Limb (tissue), 2 donors: ENCODE measurements around the gene CNDP2.
"Not testable (repeated sequence)": the region's sequence is repeated elsewhere in the genome, so short reads cannot be mapped to it uniquely, and the experiment has no call there.

Experiments used
- DNase-seq, 2 donors: peaks; one replicate each; pipeline ENCODE4 v3.0.0-alpha.2; 2016; ENCODE audit errors: extremely low spot score in 2 of 2

Gene CNDP2

DNA sequence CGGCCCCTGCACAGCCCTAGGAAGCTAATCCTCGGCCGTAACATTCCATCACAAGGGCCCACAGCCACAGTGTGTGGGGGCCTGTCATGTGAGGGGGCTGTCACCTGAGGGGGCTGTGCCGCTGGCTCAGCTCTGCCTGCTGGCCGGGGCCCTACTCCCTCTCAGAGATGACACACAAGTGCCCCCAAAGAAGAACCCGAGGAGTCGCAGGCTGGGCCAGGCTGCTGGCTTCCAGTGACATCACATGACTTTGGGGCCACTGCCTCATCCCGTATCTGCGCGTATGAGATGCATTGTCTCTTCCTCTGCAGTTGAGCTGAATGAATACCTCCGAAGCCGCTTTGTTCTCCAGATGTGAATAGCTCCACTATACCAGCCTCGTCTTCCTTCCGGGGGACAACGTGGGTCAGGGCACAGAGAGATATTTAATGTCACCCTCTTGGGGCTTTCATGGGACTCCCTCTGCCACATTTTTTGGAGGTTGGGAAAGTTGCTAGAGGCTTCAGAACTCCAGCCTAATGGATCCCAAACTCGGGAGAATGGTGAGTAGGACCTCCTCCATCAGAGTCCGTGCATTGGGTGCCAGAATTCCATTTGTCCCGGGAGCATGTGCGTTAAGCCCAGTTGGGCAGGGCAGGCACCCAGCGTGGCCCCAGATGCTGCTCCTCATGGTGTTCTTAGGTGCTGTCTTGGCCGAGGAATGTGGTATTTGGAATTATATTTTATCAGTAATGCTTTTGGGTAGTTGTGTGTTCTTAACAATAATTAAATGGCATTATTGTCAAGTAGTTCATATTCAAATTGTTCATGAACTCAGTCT lies 38.2 kb downstream of the CNDP2 start, which contains the start of gene CNDP1:
Gene CNDP1 (plus strand): TSS at position 351 of the 820 bp plus-strand sequence. CDS start 168 bp downstream, at position 519.
- no peak for DNase-seq

GRCh38 chr18:74534981-74535649 lies 39.0 kb downstream of the CNDP2 start:
- DNase-seq, result no peak

GRCh38 chr18:74539289-74539688 lies 43.1 kb downstream of the CNDP2 start:
- DNase-seq, result no peak

DNA sequence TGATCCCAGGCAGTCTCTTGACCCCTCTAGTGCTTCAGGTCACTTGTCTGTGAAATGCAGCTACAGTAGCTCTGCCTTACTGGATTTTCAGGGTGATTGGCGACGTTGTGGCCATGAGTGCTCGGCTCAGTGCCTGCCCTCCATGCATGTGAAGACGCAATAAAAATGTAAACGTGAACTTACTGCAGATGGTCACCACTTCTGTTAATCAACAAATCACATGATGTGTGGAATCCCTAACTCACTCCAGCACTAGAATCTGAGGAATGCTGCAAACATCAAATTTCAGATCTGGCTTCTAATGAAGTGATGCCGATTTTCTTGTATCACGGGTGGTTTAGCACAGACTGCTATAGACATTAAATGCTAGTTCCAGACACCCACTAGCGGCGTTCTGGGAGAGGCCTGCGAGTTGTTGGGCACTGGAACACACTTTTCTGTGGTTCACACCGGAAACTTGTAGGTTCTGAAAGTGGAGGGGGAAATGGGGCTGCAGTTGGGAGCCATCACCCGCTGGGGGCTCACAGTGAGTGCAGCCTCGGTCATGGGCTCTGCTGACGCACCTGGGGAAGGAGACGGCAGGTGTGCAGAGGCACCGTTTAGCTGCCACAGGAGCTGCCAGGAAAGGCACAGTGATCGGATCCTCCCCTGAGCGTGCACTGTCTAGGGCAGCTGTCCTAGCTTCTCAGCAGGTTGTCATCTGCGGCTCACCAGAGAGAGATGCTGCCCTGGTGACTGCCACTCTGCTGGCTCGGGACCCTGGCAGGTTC lies 44.7 kb downstream of the CNDP2 start:
- DNase-seq, result no peak

DNA sequence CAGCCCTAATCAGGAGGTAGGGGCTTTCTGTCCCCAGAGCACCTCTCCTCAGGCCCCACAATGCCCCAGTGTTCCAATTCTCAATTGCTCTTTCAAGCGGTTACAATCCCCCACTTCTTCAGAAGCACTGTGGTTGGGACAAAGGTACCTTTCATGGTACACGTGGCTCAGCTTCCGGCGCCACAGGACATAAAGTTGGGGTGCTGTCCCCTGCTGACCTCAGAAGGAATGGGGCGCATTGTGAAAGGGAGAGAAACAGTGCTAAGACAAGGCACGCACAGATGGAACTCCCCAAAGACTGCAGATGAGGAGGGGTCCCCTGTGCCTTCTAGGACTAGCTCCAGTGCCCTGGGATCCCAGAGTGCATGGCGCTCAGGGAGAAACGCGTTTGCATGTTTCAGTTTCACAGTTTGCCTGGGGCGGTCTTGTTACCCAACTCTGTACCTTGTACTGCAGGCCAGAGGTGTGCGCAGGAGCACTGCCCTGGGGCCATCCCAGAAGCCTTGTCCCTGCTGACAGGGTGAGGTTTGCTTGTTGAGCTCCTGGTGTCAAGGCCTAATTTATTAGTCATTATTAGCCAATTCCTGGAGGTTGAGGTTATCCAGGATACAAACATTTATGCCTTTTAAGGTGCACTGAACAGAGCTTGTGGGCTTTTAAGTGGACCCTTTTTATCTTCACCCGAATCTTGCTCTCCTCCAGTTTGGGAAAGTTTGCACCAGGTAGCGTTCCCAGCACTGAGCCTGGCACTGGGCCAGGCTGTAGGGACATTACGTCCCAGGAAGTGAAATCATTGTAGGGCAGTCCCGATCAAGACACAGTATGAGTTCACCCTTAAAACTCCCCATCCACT lies 45.8 kb downstream of the CNDP2 start:
- DNase-seq, result no peak

- DNase-seq, result no peak
These were observed 48.7 kb downstream of the CNDP2 start for GRCh38 chr18:74544898-74545297.

DNA sequence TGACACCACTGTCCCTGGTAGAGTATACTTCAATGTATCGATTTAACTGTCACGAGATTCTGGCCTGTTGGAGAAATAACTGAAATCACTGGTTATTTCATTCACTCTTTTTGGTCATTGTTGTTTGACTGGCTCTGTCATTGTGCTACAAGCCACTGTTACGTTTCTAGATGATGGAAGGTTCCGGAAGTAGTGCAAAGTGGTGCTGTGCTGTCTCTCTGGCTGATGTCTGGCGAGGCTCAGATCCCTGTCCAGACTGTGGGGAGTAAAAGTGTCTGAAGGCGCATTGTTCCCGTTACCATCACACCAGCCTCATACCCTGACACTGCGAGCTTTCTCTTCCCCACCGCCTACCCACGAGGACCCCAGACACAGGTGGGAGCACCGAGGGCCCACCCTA lies 49.8 kb downstream of the CNDP2 start:
- no peak for DNase-seq

GRCh38 chr18:74546751-74547530 lies 50.8 kb downstream of the CNDP2 start:
- DNase-seq, result no peak

DNA sequence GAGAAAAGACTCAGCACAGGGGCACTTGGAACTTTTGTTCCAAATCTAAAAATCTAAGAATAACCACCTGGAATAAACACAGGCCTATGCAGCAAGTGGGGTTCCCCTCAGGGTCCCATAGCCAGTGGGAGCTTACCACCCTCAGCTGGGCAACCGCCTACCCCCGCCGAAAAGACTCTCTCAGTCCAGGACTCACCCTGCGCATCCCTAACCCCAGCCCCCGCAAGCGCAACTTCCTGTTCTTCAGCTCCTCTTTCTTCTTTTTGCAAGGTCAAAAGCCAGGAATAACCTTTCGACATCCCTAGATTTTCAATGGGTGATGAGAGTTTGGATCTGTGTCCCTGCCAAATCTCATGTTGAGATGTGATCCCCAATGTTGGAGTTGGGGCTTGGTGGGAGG lies 51.7 kb downstream of the CNDP2 start:
- no peak for DNase-seq

DNA sequence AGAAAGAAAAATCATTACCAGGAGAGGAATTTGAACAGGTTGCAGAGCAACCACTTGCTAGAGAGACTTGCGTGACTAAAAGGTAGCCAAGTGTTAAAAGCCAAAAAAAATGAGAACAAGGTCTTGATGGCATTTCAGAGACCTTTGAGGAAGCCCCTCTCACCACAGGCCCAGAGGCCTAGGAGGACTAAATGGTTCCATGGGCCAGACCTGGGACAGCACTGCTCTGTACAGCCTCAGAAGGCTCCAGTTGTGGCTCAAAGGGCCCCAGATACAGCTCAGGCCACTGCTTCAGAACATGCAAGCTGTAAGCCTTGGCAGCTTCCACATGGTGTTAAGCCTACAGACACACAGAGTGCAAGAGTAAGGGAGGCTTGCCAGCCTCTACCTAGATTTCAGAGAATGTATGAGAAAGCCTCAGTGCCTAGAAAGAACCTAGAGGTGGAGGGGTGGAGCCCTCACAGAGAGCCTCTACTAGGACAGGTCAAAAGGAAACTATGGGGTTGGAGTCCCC lies 53.5 kb downstream of the CNDP2 start:
- no peak for DNase-seq

GRCh38 chr18:74550886-74551285 lies 54.7 kb downstream of the CNDP2 start:
- DNase-seq, result no peak

DNA sequence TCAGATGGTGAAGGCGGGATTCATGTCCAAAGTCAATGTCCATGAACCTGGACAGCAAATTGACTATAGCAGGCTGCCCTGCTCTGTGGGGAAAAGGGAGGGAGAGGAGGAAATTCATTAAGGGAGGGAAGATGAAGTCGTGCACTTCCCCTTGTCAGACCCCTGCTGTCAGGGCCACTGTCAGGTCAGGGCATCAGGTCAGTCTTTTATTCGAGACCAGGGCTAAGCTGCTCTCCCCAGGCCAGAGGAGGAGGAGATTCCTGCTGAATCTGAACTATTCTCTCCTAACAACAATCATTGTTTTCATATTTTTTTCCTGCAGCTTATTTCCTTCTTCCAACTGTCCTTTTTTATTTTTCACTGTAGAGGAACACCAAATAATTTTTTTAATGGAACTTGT lies 55.3 kb downstream of the CNDP2 start:
- no peak for DNase-seq

DNA sequence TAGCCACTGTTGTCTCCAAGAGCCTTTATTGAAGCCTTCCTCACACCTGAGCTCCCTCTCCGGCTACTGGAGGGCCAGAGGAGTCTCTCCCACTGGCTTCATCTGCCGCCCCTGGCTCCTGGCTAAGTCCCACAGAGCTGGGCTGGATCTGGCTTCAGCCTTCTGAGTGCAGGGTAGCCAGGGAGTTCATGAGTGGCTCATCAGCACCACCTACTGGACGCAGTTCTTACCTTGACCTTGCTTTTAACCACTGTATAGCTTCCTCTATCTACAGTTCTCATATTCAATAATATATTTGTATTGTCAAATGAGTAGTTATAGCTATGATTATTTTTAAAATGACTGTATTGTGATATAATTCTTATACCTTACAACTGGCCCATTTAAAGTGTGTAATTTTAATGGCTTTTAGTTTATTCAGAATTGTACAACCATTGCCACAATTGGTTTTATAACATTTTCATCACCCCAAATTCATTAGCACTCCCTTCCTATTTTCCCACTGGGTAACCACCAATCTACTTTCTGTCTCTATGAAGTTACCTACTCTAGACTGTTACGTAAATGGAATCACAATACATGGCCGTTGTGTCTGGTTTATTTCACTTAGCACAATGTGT lies 55.9 kb downstream of the CNDP2 start:
- DNase-seq, result peak; percentile 85 to 88

- no peak for DNase-seq
These were observed 60.0 kb downstream of the CNDP2 start for GRCh38 chr18:74556126-74556525.

GRCh38 chr18:74558096-74558495 lies 61.9 kb downstream of the CNDP2 start:
- DNase-seq, result no peak

DNA sequence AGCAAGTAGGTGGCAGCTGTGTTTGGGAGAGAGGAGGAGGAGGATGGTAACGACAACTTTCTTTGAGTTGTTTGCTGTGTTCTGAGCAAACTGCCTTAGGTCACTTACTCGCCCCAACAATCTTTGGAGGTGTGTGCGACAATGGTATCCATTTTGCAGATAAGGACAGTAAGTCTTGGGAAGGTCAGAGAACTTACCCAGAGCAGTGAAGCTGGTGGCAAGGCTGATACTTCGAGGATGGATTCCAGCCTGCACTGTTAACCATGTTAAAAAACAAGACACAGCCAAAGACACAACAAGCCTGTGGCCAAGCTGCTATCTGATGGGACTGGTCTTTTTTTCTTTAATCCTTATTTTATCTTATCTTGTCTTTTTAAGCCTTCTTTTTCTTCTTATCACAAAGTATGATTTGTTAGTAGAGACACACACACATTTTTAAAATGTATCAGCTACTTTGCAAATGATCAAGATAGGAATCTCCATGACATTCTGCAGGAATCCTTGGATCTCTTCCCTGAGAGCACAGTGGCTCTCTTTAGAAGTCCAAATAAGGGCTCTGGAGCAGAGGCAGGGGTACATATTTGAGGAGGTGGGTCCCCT lies 66.1 kb downstream of the CNDP2 start:
- DNase-seq, result no peak

GRCh38 chr18:74562775-74563174 lies 66.6 kb downstream of the CNDP2 start:
- no peak for DNase-seq

- no peak for DNase-seq
These were observed 67.8 kb downstream of the CNDP2 start for GRCh38 chr18:74563999-74564398.

DNA sequence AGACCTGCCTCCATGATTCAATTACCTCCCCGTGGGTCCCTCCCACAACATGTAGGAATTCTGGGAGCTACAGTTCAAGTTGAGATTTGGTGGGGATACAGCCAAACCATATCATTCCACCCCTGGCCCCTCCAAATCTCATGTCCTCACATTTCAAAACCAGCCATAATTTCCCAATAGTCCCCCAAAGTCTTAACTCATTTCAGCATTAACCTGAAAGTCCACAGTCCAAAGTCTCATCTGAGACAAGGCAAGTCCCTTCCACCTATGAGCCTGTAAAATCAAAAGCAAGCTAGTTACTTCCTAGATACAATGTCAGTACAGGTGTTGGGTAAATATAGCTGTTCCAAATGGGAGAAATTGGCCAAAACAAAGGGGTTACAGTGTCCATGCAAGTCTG lies 69.0 kb downstream of the CNDP2 start:
- not testable (repeated sequence) for DNase-seq
